ACC112 (cell line): Measurements from ENCODE around the gene TAS1R1.

ENCODE experiments used
- H2AFZ ChIP-seq: fragments of 200-600 bp; sonication (generic); one replicate; pipeline ENCODE4 v1.6.0; 2017; ENCODE audit warnings: antibody characterized with exemption, low read length; ENCODE audit not compliant: unreplicated experiment
- H3K27ac ChIP-seq: fragments of 200-600 bp; sonication (generic); 2 replicates; pipeline ENCODE4 v1.5.1; 2014; ENCODE audit warnings: low read depth, mild to moderate bottlenecking, antibody characterized with exemption, low read length, moderate library complexity
- H3K27me3 ChIP-seq: fragments of 200-600 bp; sonication (generic); 2 replicates; pipeline ENCODE4 v1.6.1; 2014; ENCODE audit warnings: mild to moderate bottlenecking, antibody characterized with exemption, low read length, moderate library complexity, mixed read lengths; ENCODE audit not compliant: insufficient read depth
- H3K36me3 ChIP-seq: fragments of 200-600 bp; sonication (generic); 2 replicates; pipeline ENCODE4 v1.6.1; 2016; ENCODE audit warnings: mild to moderate bottlenecking, antibody characterized with exemption, low read length, moderate library complexity, mixed read lengths; ENCODE audit not compliant: insufficient read depth
- H3K4me1 ChIP-seq: fragments of 200-600 bp; sonication (generic); one replicate; pipeline ENCODE4 v1.6.1; 2016; ENCODE audit warnings: low read length, mixed read lengths; ENCODE audit not compliant: insufficient read depth, unreplicated experiment, control insufficient read depth
- H3K4me3 ChIP-seq: fragments of 200-600 bp; sonication (generic); 2 replicates; pipeline ENCODE4 v1.5.1; 2014; ENCODE audit warnings: mild to moderate bottlenecking, low read depth, low read length
- H3K79me2 ChIP-seq: fragments of 200-600 bp; sonication (generic); one replicate; pipeline ENCODE4 v1.6.0; 2016; ENCODE audit warnings: low read length; ENCODE audit not compliant: control insufficient read depth, unreplicated experiment, insufficient read depth

The TAS1R1 gene

GRCh38 chr1:6582370-6582769, 27.3 kb downstream of the TAS1R1 start:
- peaks cover 10% of the 10 kb centered on the region for H3K79me2 ChIP-seq
- no peaks in the 10 kb centered on the region for H3K27me3 ChIP-seq
- H3K36me3 ChIP-seq = no peaks in the 10 kb centered on the region
- H2AFZ ChIP-seq = no peak overlapping the region
- no peak overlapping the region for H3K4me3 ChIP-seq
- no peak overlapping the region for H3K27ac ChIP-seq
- peaks cover 33% of the 10 kb centered on the region for H3K4me1 ChIP-seq

GRCh38 chr1:6584126-6585080, 29.3 kb downstream of the TAS1R1 start:
- no peaks in the 10 kb centered on the region for H3K36me3 ChIP-seq
- H3K79me2 ChIP-seq = peaks cover 10% of the 10 kb centered on the region
- peaks cover 16% of the 10 kb centered on the region for H3K4me1 ChIP-seq
- H3K4me3 ChIP-seq = no peak overlapping the region
- H3K27ac ChIP-seq = no peak overlapping the region
- H3K27me3 ChIP-seq = no peaks in the 10 kb centered on the region
- no peak overlapping the region for H2AFZ ChIP-seq

- Histone ChIP-seq H3K27me3 (no peaks in the 10 kb centered on the region), H3K79me2 (peaks cover 7% of the 10 kb centered on the region), H2AFZ (no peak overlapping the region), H3K27ac (no peak overlapping the region), H3K4me1 (peaks cover 14% of the 10 kb centered on the region), H3K36me3 (no peaks in the 10 kb centered on the region), H3K4me3 (no peak overlapping the region)
Observed at GRCh38 chr1:6585081-6585722, 30.1 kb downstream of the TAS1R1 start.

- H3K4me1 ChIP-seq = peaks cover 10% of the 10 kb centered on the region
Observed at GRCh38 chr1:6585841-6586240, 30.7 kb downstream of the TAS1R1 start.

GRCh38 chr1:6586404-6586816, 31.3 kb downstream of the TAS1R1 start:
- peaks cover 5% of the 10 kb centered on the region for H3K4me1 ChIP-seq
- H3K36me3 ChIP-seq = no peaks in the 10 kb centered on the region
- no peak overlapping the region for H2AFZ ChIP-seq
- H3K27ac ChIP-seq = no peak overlapping the region
- no peaks in the 10 kb centered on the region for H3K27me3 ChIP-seq
- no peak overlapping the region for H3K4me3 ChIP-seq
- H3K79me2 ChIP-seq = no peaks in the 10 kb centered on the region

More at GRCh38 chr1:6585841-6586240, 30.7 kb downstream of the TAS1R1 start:
- Histone ChIP-seq H3K27me3 (no peaks in the 10 kb centered on the region), H2AFZ (no peak overlapping the region), H3K27ac (no peak overlapping the region), H3K79me2 (peaks cover under 1% of the 10 kb centered on the region), H3K4me3 (no peak overlapping the region), H3K36me3 (no peaks in the 10 kb centered on the region)

- Histone ChIP-seq H3K4me1 (no peaks in the 10 kb centered on the region), H3K36me3 (no peaks in the 10 kb centered on the region), H2AFZ (no peak overlapping the region), H3K79me2 (no peaks in the 10 kb centered on the region), H3K27ac (no peak overlapping the region), H3K27me3 (no peaks in the 10 kb centered on the region), H3K4me3 (no peak overlapping the region)
Observed at GRCh38 chr1:6587261-6588005, 32.3 kb downstream of the TAS1R1 start.

- Histone ChIP-seq H2AFZ (no peak overlapping the region), H3K36me3 (no peaks in the 10 kb centered on the region), H3K4me1 (no peaks in the 10 kb centered on the region), H3K4me3 (no peak overlapping the region), H3K27me3 (no peaks in the 10 kb centered on the region), H3K27ac (no peak overlapping the region), H3K79me2 (peaks cover 3% of the 10 kb centered on the region)
Observed at GRCh38 chr1:6588128-6588892, 33.2 kb downstream of the TAS1R1 start.

- no peak overlapping the region for H2AFZ ChIP-seq
- no peak overlapping the region for H3K27ac ChIP-seq
- peaks cover 3% of the 10 kb centered on the region for H3K79me2 ChIP-seq
- H3K4me3 ChIP-seq = no peak overlapping the region
- H3K36me3 ChIP-seq = peaks cover 6% of the 10 kb centered on the region; the same call in 1 of the 2 replicates
- no peaks in the 10 kb centered on the region for H3K4me1 ChIP-seq
- H3K27me3 ChIP-seq = no peaks in the 10 kb centered on the region
Observed at GRCh38 chr1:6588893-6589520, 33.9 kb downstream of the TAS1R1 start.

- Histone ChIP-seq H3K36me3 (peaks cover 7% of the 10 kb centered on the region; the same call in 1 of the 2 replicates), H3K79me2 (peaks cover 3% of the 10 kb centered on the region), H3K27ac (no peak overlapping the region), H2AFZ (no peak overlapping the region), H3K27me3 (no peaks in the 10 kb centered on the region), H3K4me3 (no peak overlapping the region), H3K4me1 (no peaks in the 10 kb centered on the region)
Observed at GRCh38 chr1:6590046-6590445, 34.9 kb downstream of the TAS1R1 start.
